Measurements from ENCODE around the gene KRTAP5-3. TPM values are rescaled to one million over a fixed set of nuclear protein-coding genes. Genes with fewer than 3 reads are reported as not detected.

Gene KRTAP5-3
- total and polyA plus RNA-seq, 7 donors, result not detected

GRCh38 chr11:1574933-1575242 is 33.4 kb downstream of the KRTAP5-3 start:
- intact Hi-C loops (cut with DNase I), result loop anchor here (1.0 to 10.0 kb wide), 7 partner anchors 28 to 373 kb away; no protein-coding TSS in a partner anchor
- DNase-seq (no peak), ATAC-seq (no peak)
- Histone ChIP-seq H3K36me3 (ENCODE audit: insufficient read depth in 1 of 2, low read depth in 1 of 2) (no peaks in the 10 kb centered on the region), H3K27ac (no peak overlapping the region), H3K4me1 (peaks cover 5% of the 10 kb centered on the region), H3K4me3 (peak overlapping the region; percentile 72), H3K9me3 (peaks cover 9% of the 10 kb centered on the region), H3K27me3 (ENCODE audit: insufficient read depth in 3 of 3, low read length in 2 of 3) (no peaks in the 10 kb centered on the region)
- no peak for TF ChIP-seq CTCF (IDR thresholded peaks at IDR 0.05)
- 10 to 19% (median 12%) methylated on average over 7 of the region's 7 CpGs for WGBS, 3 donors

GRCh38 chr11:1574238-1574932 is 33.9 kb downstream of the KRTAP5-3 start:
- WGBS, 3 donors, result 1 to 4% (median 2%) methylated on average over 47 to 64 of the region's 64 CpGs
- Histone ChIP-seq H3K9me3 (peaks cover 9% of the 10 kb centered on the region), H3K4me3 (peak overlapping the region; percentile 72), H3K27ac (peak overlapping the region; percentile 91), H3K27me3 (ENCODE audit: insufficient read depth in 3 of 3, low read length in 2 of 3) (no peaks in the 10 kb centered on the region), H3K36me3 (ENCODE audit: insufficient read depth in 1 of 2, low read depth in 1 of 2) (no peaks in the 10 kb centered on the region), H3K4me1 (peaks cover 5% of the 10 kb centered on the region)
- peak; percentile 95 for TF ChIP-seq CTCF (IDR thresholded peaks at IDR 0.05)
- DNase-seq, result peak in 1 of 2 donors; percentile 77
- intact Hi-C loops (cut with DNase I), result loop anchor here (1.0 to 10.0 kb wide), 6 partner anchors 28 to 370 kb away; no protein-coding TSS in a partner anchor
- ATAC-seq, result peak; percentile 53 to 67 (median 63)

- Histone ChIP-seq H3K27me3 (ENCODE audit: insufficient read depth in 3 of 3, low read length in 2 of 3) (no peaks in the 10 kb centered on the region), H3K36me3 (ENCODE audit: insufficient read depth in 1 of 2, low read depth in 1 of 2) (no peaks in the 10 kb centered on the region), H3K27ac (peak overlapping the region; percentile 91), H3K4me3 (peak overlapping the region; percentile 72), H3K9me3 (peaks cover 9% of the 10 kb centered on the region), H3K4me1 (peaks cover 5% of the 10 kb centered on the region)
- ATAC-seq (peak; percentile 20 to 53 (median 48)), DNase-seq (no peak)
- 21 to 33% (median 29%) methylated on average over 6 to 7 of the region's 7 CpGs for WGBS, 3 donors
- TF ChIP-seq CTCF (IDR thresholded peaks at IDR 0.05), result no peak
- intact Hi-C loops (cut with DNase I), result loop anchor here (1.0 to 10.0 kb wide), 6 partner anchors 27 to 369 kb away; no protein-coding TSS in a partner anchor
Observed at GRCh38 chr11:1573903-1574237, 34.4 kb downstream of the KRTAP5-3 start.

GRCh38 chr11:1573077-1573902 is 35.0 kb downstream of the KRTAP5-3 start:
- Histone ChIP-seq H3K27me3 (ENCODE audit: insufficient read depth in 3 of 3, low read length in 2 of 3) (no peaks in the 10 kb centered on the region), H3K27ac (peak overlapping the region; percentile 91), H3K9me3 (peaks cover 5% of the 10 kb centered on the region), H3K4me3 (peak overlapping the region; percentile 72), H3K4me1 (peaks cover 5% of the 10 kb centered on the region), H3K36me3 (ENCODE audit: insufficient read depth in 1 of 2, low read depth in 1 of 2) (no peaks in the 10 kb centered on the region)
- no peak for DNase-seq
- intact Hi-C loops (cut with DNase I), result loop anchor here in 1 of 2 donors (5.0 to 10.0 kb wide), 4 partner anchors 41 to 368 kb away; no protein-coding TSS in a partner anchor
- peak in 2 of 4 donors; percentile 19 to 34 for ATAC-seq
- 18 to 29% (median 26%) methylated on average over 33 to 36 of the region's 37 CpGs for WGBS, 3 donors
- TF ChIP-seq CTCF (IDR thresholded peaks at IDR 0.05), result no peak
